ENCODE data around the gene MMP13. TPM values are rescaled to one million over a fixed set of nuclear protein-coding genes. Genes with fewer than 3 reads are reported as not detected.
"Not testable (repeated sequence)": the region's sequence is repeated elsewhere in the genome, so short reads cannot be mapped to it uniquely, and the experiment has no call there.

Gene MMP13
- total and polyA plus RNA-seq, 2 of the 4 experiments (the other 2 are of a cell fraction), result not detected

DNA sequence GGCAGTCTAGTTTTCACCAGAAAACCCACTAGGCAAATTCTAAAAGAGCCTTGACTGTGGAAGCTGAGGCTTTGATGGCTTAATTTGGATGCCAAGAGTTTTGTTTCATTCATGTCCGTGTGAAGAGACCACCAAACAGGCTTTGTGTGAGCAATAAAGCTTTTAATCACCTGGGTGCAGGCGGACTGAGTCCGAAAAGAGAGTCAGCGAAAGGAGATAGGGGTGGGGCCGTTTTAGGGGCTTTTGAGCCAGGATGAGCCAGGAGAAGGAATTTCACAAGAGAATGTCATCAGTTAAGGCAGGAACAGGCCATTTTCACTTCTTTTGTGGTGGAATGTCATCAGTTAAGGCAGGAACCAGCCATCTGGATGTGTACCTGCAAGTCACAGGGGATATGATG lies 51.6 kb downstream of the MMP13 start:
- H3K56ac ChIP-seq (ENCODE audit: extremely low read depth, insufficient read depth, low read length); H3K4me1 ChIP-seq (ENCODE audit: control insufficient read depth, insufficient read depth, low read length); H3K27ac ChIP-seq (ENCODE audit: insufficient read depth, low read length); dilution Hi-C loops (cut with HindIII; ENCODE audit: low sequenced_read_pairs, unreplicated experiment); H4K20me1 ChIP-seq (ENCODE audit: insufficient read depth, low read length); in situ Hi-C loops (cut with MboI; ENCODE audit: low sequenced_read_pairs); DNase-seq; H3K4me2 ChIP-seq (ENCODE audit: low read depth, low read length); CTCF ChIA-PET; H3K4ac ChIP-seq (ENCODE audit: low read depth, low read length); H3K14ac ChIP-seq (replicated peaks; ENCODE audit: low read depth, low read length); H3K27me3 ChIP-seq (ENCODE audit: control insufficient read depth, insufficient read depth, low read length); H3K4me3 ChIP-seq (ENCODE audit: insufficient read depth, low read depth, low read length); H4K91ac ChIP-seq (ENCODE audit: insufficient read depth, low read depth, low read length); H2AK9ac ChIP-seq (replicated peaks; ENCODE audit: low read depth, low read length, poor library complexity); H3K9me3 ChIP-seq (ENCODE audit: control insufficient read depth, insufficient read depth, low read length); H3K23ac ChIP-seq (ENCODE audit: low read depth, low read length); H4K8ac ChIP-seq (ENCODE audit: low read depth in 2 of 2, low read length in 2 of 2); BruUV-seq (replicated peaks); H2AK5ac ChIP-seq (ENCODE audit: low read depth, low read length); H3K18ac ChIP-seq (ENCODE audit: low read depth, low read length); H3K9me1 ChIP-seq (ENCODE audit: insufficient read depth, low read length); H2AFZ ChIP-seq (replicated peaks; ENCODE audit: low read length, poor library complexity); H3K36me3 ChIP-seq (ENCODE audit: control insufficient read depth, insufficient read depth, low read length); H3K9ac ChIP-seq (ENCODE audit: low read depth, low read length); H2BK5ac ChIP-seq (ENCODE audit: low read depth, low read length, poor library complexity, severe bottlenecking); H2BK120ac ChIP-seq (ENCODE audit: low read depth, low read length); ATAC-seq (ENCODE audit: low read depth); intact Hi-C loops (cut with micrococcal nuclease); H4K5ac ChIP-seq (ENCODE audit: low read depth, low read length); H2BK20ac ChIP-seq (ENCODE audit: low read depth, low read length); H2BK15ac ChIP-seq (ENCODE audit: low read depth, low read length); H3K79me1 ChIP-seq (ENCODE audit: low read depth in 1 of 2, low read length in 2 of 2); POLR2A ChIA-PET (ENCODE audit: unreplicated experiment): not testable (repeated sequence)
- WGBS, 2 experiments (ENCODE audit: extremely low coverage in 2 of 2, insufficient read length in 1 of 2), result 29% methylated on average over 1 of the region's 5 CpGs; no CpG with 5 or more reads in 1 of the 2 experiments
